ENCODE measurements around the gene TXN. TPM values are rescaled to one million over a fixed set of nuclear protein-coding genes. Genes with fewer than 3 reads are reported as not detected.
A peak's percentile ranks its signal among the peaks of the same experiment; 100 is the strongest.
"Not testable (repeated sequence)": the region's sequence is repeated elsewhere in the genome, so short reads cannot be mapped to it uniquely, and the experiment has no call there.

The TXN gene
- total and polyA plus RNA-seq, 3 experiments from 2014 or later: 172 to 471 (median 455) TPM

GRCh38 chr9:110214586-110215355 lies 41.5 kb downstream of the TXN start:
- Mint-ChIP-seq H3K4me1 (peaks cover 0 to 2% (median 0%) of the 10 kb centered on the region in 3 donors), H3K9me3 (peaks cover 0 to 3% (median 0%) of the 10 kb centered on the region in 5 donors), H3K4me3 (no peak overlapping the region), H3K27me3 (peaks cover 4 to 12% of the 10 kb centered on the region in 2 donors), H3K27ac (peak overlapping the region in 1 of 8 donors; percentile 20), H3K36me3 (peaks cover 0 to 4% (median 0%) of the 10 kb centered on the region in 3 donors)
- POLR2A ChIA-PET: no interaction called here
- no peaks in the 10 kb centered on the region for H3K4me1 ChIP-seq (ENCODE audit: insufficient read depth, low read length)
- DNase-seq: no peak
- H3K4me3 ChIP-seq (ENCODE audit: low read length): no peak overlapping the region
- H3K9me3 ChIP-seq (ENCODE audit: low read length): no peaks in the 10 kb centered on the region
- H3K27ac ChIP-seq (ENCODE audit: low read depth, low read length): no peak overlapping the region
- CTCF ChIA-PET: no interaction called here
- H3K27me3 ChIP-seq (ENCODE audit: insufficient read depth, low read length, poor library complexity, severe bottlenecking): no peaks in the 10 kb centered on the region
- no peaks in the 10 kb centered on the region for H3K36me3 ChIP-seq (ENCODE audit: insufficient read depth, low read length)

- no peak for DNase-seq
- no peaks in the 10 kb centered on the region for H3K27me3 ChIP-seq (ENCODE audit: insufficient read depth, low read length, poor library complexity, severe bottlenecking)
- H3K36me3 Mint-ChIP-seq: peaks cover 0 to 4% (median 0%) of the 10 kb centered on the region in 3 donors
- H3K27ac Mint-ChIP-seq: no peak overlapping the region
- H3K9me3 ChIP-seq (ENCODE audit: low read length): no peaks in the 10 kb centered on the region
- peaks cover 0 to 2% (median 0%) of the 10 kb centered on the region in 3 donors for H3K4me1 Mint-ChIP-seq
- no peaks in the 10 kb centered on the region for H3K4me1 ChIP-seq (ENCODE audit: insufficient read depth, low read length)
- peaks cover 6 to 12% of the 10 kb centered on the region in 2 donors for H3K27me3 Mint-ChIP-seq
- H3K9me3 Mint-ChIP-seq: peaks cover 0 to 3% (median 0%) of the 10 kb centered on the region in 5 donors
- H3K4me3 Mint-ChIP-seq: no peak overlapping the region
- ChIA-PET CTCF (no interaction called here), POLR2A (no interaction called here)
- H3K36me3 ChIP-seq (ENCODE audit: insufficient read depth, low read length): no peaks in the 10 kb centered on the region
- no peak overlapping the region for H3K4me3 ChIP-seq (ENCODE audit: low read length)
- no peak overlapping the region for H3K27ac ChIP-seq (ENCODE audit: low read depth, low read length)
These were observed 42.2 kb downstream of the TXN start for GRCh38 chr9:110214090-110214489.

GRCh38 chr9:110213413-110214044 lies 42.8 kb downstream of the TXN start:
- no peak overlapping the region for H3K27ac ChIP-seq (ENCODE audit: low read depth, low read length)
- peaks cover 6 to 13% of the 10 kb centered on the region in 2 donors for H3K27me3 Mint-ChIP-seq
- peaks cover 0 to 2% (median 0%) of the 10 kb centered on the region in 3 donors for H3K4me1 Mint-ChIP-seq
- peaks cover 0 to 4% (median 0%) of the 10 kb centered on the region in 3 donors for H3K36me3 Mint-ChIP-seq
- no peaks in the 10 kb centered on the region for H3K27me3 ChIP-seq (ENCODE audit: insufficient read depth, low read length, poor library complexity, severe bottlenecking)
- no peaks in the 10 kb centered on the region for H3K4me1 ChIP-seq (ENCODE audit: insufficient read depth, low read length)
- CTCF ChIA-PET: interaction anchor here (0.6 to 0.9 kb wide), 2 partner anchors 30 to 118 kb away, joined by 3 read pairs; no protein-coding TSS in a partner anchor
- POLR2A ChIA-PET: no interaction called here
- H3K9me3 Mint-ChIP-seq: peaks cover 0 to 3% (median 0%) of the 10 kb centered on the region in 5 donors
- no peaks in the 10 kb centered on the region for H3K9me3 ChIP-seq (ENCODE audit: low read length)
- DNase-seq: no peak
- H3K4me3 ChIP-seq (ENCODE audit: low read length): no peak overlapping the region
- H3K36me3 ChIP-seq (ENCODE audit: insufficient read depth, low read length): no peaks in the 10 kb centered on the region
- no peak overlapping the region for H3K27ac Mint-ChIP-seq
- no peak overlapping the region for H3K4me3 Mint-ChIP-seq

GRCh38 chr9:110208031-110208430 lies 48.3 kb downstream of the TXN start, which contains the start of gene C9orf152:
TSS of gene C9orf152 (minus strand) at chr9:110208159. CDS start at chr9:110207579, 580 bp downstream.
- no peak within 1 kb of the TSS for H3K4me3 ChIP-seq (ENCODE audit: low read length)
- Mint-ChIP-seq H3K4me1 (no peaks in the 10 kb centered on the region), H3K27ac (no peak within 1 kb of the TSS), H3K9me3 (peaks cover 0 to 3% (median 0%) of the 10 kb centered on the region in 5 donors), H3K4me3 (no peak within 1 kb of the TSS), H3K36me3 (peaks cover 0 to 4% (median 0%) of the 10 kb centered on the region in 3 donors), H3K27me3 (peaks cover 5 to 24% of the 10 kb centered on the region in 2 donors)
- POLR2A ChIA-PET: no interaction called here
- H3K9me3 ChIP-seq (ENCODE audit: low read length): no peaks in the 10 kb centered on the region
- no peaks in the 10 kb centered on the region for H3K4me1 ChIP-seq (ENCODE audit: insufficient read depth, low read length)
- no peak within 1 kb of the TSS for H3K27ac ChIP-seq (ENCODE audit: low read depth, low read length)
- no peak for DNase-seq
- H3K36me3 ChIP-seq (ENCODE audit: insufficient read depth, low read length): no peaks in the 10 kb centered on the region
- no peaks in the 10 kb centered on the region for H3K27me3 ChIP-seq (ENCODE audit: insufficient read depth, low read length, poor library complexity, severe bottlenecking)
- CTCF ChIA-PET: no interaction called here

- no peaks in the 10 kb centered on the region for H3K9me3 ChIP-seq (ENCODE audit: low read length)
- no peaks in the 10 kb centered on the region for H3K4me1 Mint-ChIP-seq
- H3K4me3 Mint-ChIP-seq: no peak overlapping the region
- no peaks in the 10 kb centered on the region for H3K36me3 ChIP-seq (ENCODE audit: insufficient read depth, low read length)
- DNase-seq: no peak
- H3K9me3 Mint-ChIP-seq: peaks cover 0 to 2% (median 0%) of the 10 kb centered on the region in 5 donors
- no peak overlapping the region for H3K4me3 ChIP-seq (ENCODE audit: low read length)
- CTCF ChIA-PET: no interaction called here
- POLR2A ChIA-PET: no interaction called here
- H3K36me3 Mint-ChIP-seq: no peaks in the 10 kb centered on the region
- H3K27me3 Mint-ChIP-seq: peaks cover 5 to 29% of the 10 kb centered on the region in 2 donors
- no peak overlapping the region for H3K27ac ChIP-seq (ENCODE audit: low read depth, low read length)
- no peak overlapping the region for H3K27ac Mint-ChIP-seq
- H3K4me1 ChIP-seq (ENCODE audit: insufficient read depth, low read length): no peaks in the 10 kb centered on the region
- H3K27me3 ChIP-seq (ENCODE audit: insufficient read depth, low read length, poor library complexity, severe bottlenecking): no peaks in the 10 kb centered on the region
These were observed 49.2 kb downstream of the TXN start for GRCh38 chr9:110207071-110207641.

- H3K4me1 ChIP-seq (ENCODE audit: insufficient read depth, low read length): no peaks in the 10 kb centered on the region
- Mint-ChIP-seq H3K36me3 (no peaks in the 10 kb centered on the region), H3K27me3 (peaks cover 5 to 34% of the 10 kb centered on the region in 2 donors), H3K4me1 (no peaks in the 10 kb centered on the region), H3K4me3 (no peak overlapping the region), H3K27ac (no peak overlapping the region), H3K9me3 (peaks cover 0 to 2% (median 0%) of the 10 kb centered on the region in 5 donors)
- DNase-seq: no peak
- no peaks in the 10 kb centered on the region for H3K9me3 ChIP-seq (ENCODE audit: low read length)
- ChIA-PET POLR2A (no interaction called here), CTCF (no interaction called here)
- no peak overlapping the region for H3K4me3 ChIP-seq (ENCODE audit: low read length)
- no peaks in the 10 kb centered on the region for H3K27me3 ChIP-seq (ENCODE audit: insufficient read depth, low read length, poor library complexity, severe bottlenecking)
- H3K36me3 ChIP-seq (ENCODE audit: insufficient read depth, low read length): no peaks in the 10 kb centered on the region
- H3K27ac ChIP-seq (ENCODE audit: low read depth, low read length): no peak overlapping the region
These were observed 49.9 kb downstream of the TXN start for GRCh38 chr9:110206389-110206788.

GRCh38 chr9:110205612-110206011 lies 50.7 kb downstream of the TXN start:
- H3K9me3 ChIP-seq (ENCODE audit: low read length); H3K4me3 Mint-ChIP-seq; H3K4me1 Mint-ChIP-seq; H3K36me3 ChIP-seq (ENCODE audit: insufficient read depth, low read length); DNase-seq; H3K9me3 Mint-ChIP-seq; H3K27ac Mint-ChIP-seq; H3K4me3 ChIP-seq (ENCODE audit: low read length); H3K27ac ChIP-seq (ENCODE audit: low read depth, low read length); H3K4me1 ChIP-seq (ENCODE audit: insufficient read depth, low read length); POLR2A ChIA-PET; H3K36me3 Mint-ChIP-seq; CTCF ChIA-PET; H3K27me3 ChIP-seq (ENCODE audit: insufficient read depth, low read length, poor library complexity, severe bottlenecking): not testable (repeated sequence)
- H3K27me3 Mint-ChIP-seq: peaks cover 9 to 35% of the 10 kb centered on the region in 2 donors

- no peak overlapping the region for H3K4me3 ChIP-seq (ENCODE audit: low read length)
- POLR2A ChIA-PET: no interaction called here
- no peak for DNase-seq
- no peaks in the 10 kb centered on the region for H3K36me3 ChIP-seq (ENCODE audit: insufficient read depth, low read length)
- no peak overlapping the region for H3K27ac ChIP-seq (ENCODE audit: low read depth, low read length)
- no peaks in the 10 kb centered on the region for H3K4me1 Mint-ChIP-seq
- no peaks in the 10 kb centered on the region for H3K36me3 Mint-ChIP-seq
- no peaks in the 10 kb centered on the region for H3K27me3 ChIP-seq (ENCODE audit: insufficient read depth, low read length, poor library complexity, severe bottlenecking)
- no peaks in the 10 kb centered on the region for H3K9me3 Mint-ChIP-seq
- no peaks in the 10 kb centered on the region for H3K9me3 ChIP-seq (ENCODE audit: low read length)
- H3K4me1 ChIP-seq (ENCODE audit: insufficient read depth, low read length): no peaks in the 10 kb centered on the region
- peak overlapping the region in 1 of 8 donors; percentile 61 for H3K27ac Mint-ChIP-seq
- peaks cover 7 to 35% of the 10 kb centered on the region in 2 donors for H3K27me3 Mint-ChIP-seq
- CTCF ChIA-PET: no interaction called here
- no peak overlapping the region for H3K4me3 Mint-ChIP-seq
These were observed 54.1 kb downstream of the TXN start for GRCh38 chr9:110202232-110202631.
